IMR-90 (cell line): Measurements from ENCODE around the gene NDUFS5. TPM values are rescaled to one million over a fixed set of nuclear protein-coding genes. Genes with fewer than 3 reads are reported as not detected.

Experiments used
- ATAC-seq: fragments of 200-7000 bp; cut with Tn5 transposase; 2 replicates; pipeline ENCODE4 v1.9.1; 2020; ENCODE audit warnings: low read depth, mild to moderate bottlenecking, moderate library complexity
- BruUV-seq: library from RNA; stranded (reverse); fragments of 400-500 nt; replicated peaks from 2 replicates; lab custom pipeline; 2021; lab: Mats Ljungman, UMichigan
- CTCF ChIA-PET: fragments of 300-600 bp; formaldehyde crosslinking; extraction: SDS; loops from one replicate; lab custom pipeline; 2021; ENCODE audit warnings: antibody characterized with exemption; lab: Yijun Ruan, JAX
- POLR2A ChIA-PET: fragments of 300-600 bp; sonication (Branson Sonifier 250); formaldehyde crosslinking; loops from one replicate; lab custom pipeline; 2022; ENCODE audit warnings: antibody characterized with exemption; ENCODE audit not compliant: unreplicated experiment; lab: Charles Lee
- DNase-seq: peaks from one replicate; pipeline ENCODE4 v3.0.0; 2013
- H2AFZ ChIP-seq: replicated peaks from 2 replicates; pipeline ENCODE3; 2013; ENCODE audit warnings: low read length, mild to moderate bottlenecking; ENCODE audit not compliant: poor library complexity
- H2AK5ac ChIP-seq: 2 replicates; pipeline ENCODE4 v1.6.1; 2013; ENCODE audit warnings: low read depth, low read length, inconsistent platforms
- H2AK9ac ChIP-seq: replicated peaks from 2 replicates; pipeline ENCODE3; 2013; ENCODE audit warnings: mild to moderate bottlenecking, low read depth, low read length, moderate library complexity; ENCODE audit not compliant: poor library complexity
- H2BK120ac ChIP-seq: 2 replicates; pipeline ENCODE4 v1.6.1; 2013; ENCODE audit warnings: low read depth, low read length, inconsistent platforms
- H2BK15ac ChIP-seq: 3 replicates; pipeline ENCODE4 v1.6.1; 2013; ENCODE audit warnings: low read depth, low read length, inconsistent platforms
- H2BK20ac ChIP-seq: 2 replicates; pipeline ENCODE4 v1.6.1; 2013; ENCODE audit warnings: low read depth, mild to moderate bottlenecking, inconsistent platforms, low read length, moderate library complexity
- H2BK5ac ChIP-seq: 2 replicates; pipeline ENCODE4 v1.6.1; 2013; ENCODE audit warnings: mild to moderate bottlenecking, low read depth, low read length, inconsistent platforms; ENCODE audit not compliant: poor library complexity, severe bottlenecking
- H3K14ac ChIP-seq: replicated peaks from 2 replicates; pipeline ENCODE4 v1.6.1; 2013; ENCODE audit warnings: low read depth, low read length, inconsistent platforms
- H3K18ac ChIP-seq: 2 replicates; pipeline ENCODE4 v1.6.1; 2013; ENCODE audit warnings: low read depth, low read length, control low read depth
- H3K23ac ChIP-seq: 2 replicates; pipeline ENCODE4 v1.6.1; 2013; ENCODE audit warnings: low read depth, low read length, inconsistent platforms
- H3K27ac ChIP-seq: 2 replicates; pipeline ENCODE4 v1.5.1; 2013; ENCODE audit warnings: mild to moderate bottlenecking, control low read depth, low read length; ENCODE audit not compliant: insufficient read depth
- H3K27me3 ChIP-seq: 2 replicates; pipeline ENCODE4 v1.6.1; 2013; ENCODE audit warnings: low read length; ENCODE audit not compliant: control insufficient read depth, insufficient read depth
- H3K36me3 ChIP-seq: 2 replicates; pipeline ENCODE4 v1.6.1; 2013; ENCODE audit warnings: low read length, mixed read lengths; ENCODE audit not compliant: control insufficient read depth, insufficient read depth
- H3K4ac ChIP-seq: 2 replicates; pipeline ENCODE4 v1.6.1; 2013; ENCODE audit warnings: low read depth, low read length, inconsistent platforms
- H3K4me1 ChIP-seq: 2 replicates; pipeline ENCODE4 v1.6.1; 2013; ENCODE audit warnings: low read length, mixed read lengths; ENCODE audit not compliant: control insufficient read depth, insufficient read depth
- H3K4me2 ChIP-seq: 2 replicates; pipeline ENCODE4 v1.6.1; 2013; ENCODE audit warnings: low read depth, mild to moderate bottlenecking, control low read depth, low read length, moderate library complexity
- H3K4me3 ChIP-seq: 2 replicates; pipeline ENCODE4 v1.5.1; 2013; ENCODE audit warnings: low read depth, mild to moderate bottlenecking, control low read depth, low read length, moderate library complexity; ENCODE audit not compliant: insufficient read depth
- H3K56ac ChIP-seq: 2 replicates; pipeline ENCODE4 v1.6.1; 2013; ENCODE audit warnings: low read length, inconsistent platforms; ENCODE audit not compliant: insufficient read depth; ENCODE audit errors: extremely low read depth
- H3K79me1 ChIP-seq, 2 experiments: 2 replicates each; pipeline ENCODE4 v1.6.1; 2013; ENCODE audit warnings: low read length in 2 of 2, inconsistent platforms in 1 of 2, low read depth in 1 of 2
- H3K9ac ChIP-seq: 2 replicates; pipeline ENCODE4 v1.6.1; 2013; ENCODE audit warnings: low read depth, low read length, control low read depth
- H3K9me1 ChIP-seq: 2 replicates; pipeline ENCODE4 v1.6.1; 2013; ENCODE audit warnings: low read length, inconsistent platforms; ENCODE audit not compliant: insufficient read depth
- H3K9me3 ChIP-seq: 2 replicates; pipeline ENCODE4 v1.6.1; 2013; ENCODE audit warnings: low read length; ENCODE audit not compliant: control insufficient read depth, insufficient read depth
- H4K20me1 ChIP-seq: 2 replicates; pipeline ENCODE4 v1.6.1; 2013; ENCODE audit warnings: low read length, inconsistent platforms; ENCODE audit not compliant: insufficient read depth
- H4K5ac ChIP-seq: 2 replicates; pipeline ENCODE4 v1.6.1; 2013; ENCODE audit warnings: mild to moderate bottlenecking, low read depth, low read length, control low read depth
- H4K8ac ChIP-seq, 2 experiments: 2 replicates each; pipeline ENCODE4 v1.6.1; 2013; ENCODE audit warnings: low read depth in 2 of 2, low read length in 2 of 2, control low read depth in 1 of 2, inconsistent platforms in 1 of 2
- H4K91ac ChIP-seq: 2 replicates; pipeline ENCODE4 v1.6.1; 2013; ENCODE audit warnings: low read depth, low read length, inconsistent platforms; ENCODE audit not compliant: insufficient read depth
- BHLHE40 ChIP-seq: fragments of 150-350 bp; IDR thresholded peaks from 2 replicates; pipeline ENCODE4 v1.6.1; 2016; ENCODE audit warnings: mild to moderate bottlenecking, low read depth, low read length
- CEBPB ChIP-seq: IDR thresholded peaks from 2 replicates; pipeline ENCODE4 v1.6.1; 2012; ENCODE audit warnings: low read depth, low read length, improper control_type of control experiment
- CHD1 ChIP-seq: IDR thresholded peaks from 2 replicates; pipeline ENCODE4 v1.6.1; 2012; ENCODE audit warnings: low read depth, low read length, improper control_type of control experiment
- FOS ChIP-seq: fragments of 150-350 bp; IDR thresholded peaks from 2 replicates; pipeline ENCODE4 v1.6.1; 2016; ENCODE audit warnings: low read depth, low read length
- MAFK ChIP-seq: IDR thresholded peaks from 2 replicates; pipeline ENCODE4 v1.6.1; 2012; ENCODE audit warnings: low read depth, low read length, improper control_type of control experiment
- MAZ ChIP-seq: IDR thresholded peaks from 2 replicates; pipeline ENCODE4 v1.6.1; 2012; ENCODE audit warnings: low read depth, mild to moderate bottlenecking, low read length, improper control_type of control experiment, moderate library complexity, borderline replicate concordance
- MXI1 ChIP-seq: IDR thresholded peaks from 2 replicates; pipeline ENCODE4 v1.6.1; 2012; ENCODE audit warnings: low read depth, mild to moderate bottlenecking, low read length, moderate library complexity, borderline replicate concordance
- NFE2L2 ChIP-seq: fragments of 150-350 bp; IDR thresholded peaks from 2 replicates; pipeline ENCODE4 v1.6.1; 2016; ENCODE audit warnings: low read depth, mild to moderate bottlenecking, low read length
- POLR2A ChIP-seq: IDR thresholded peaks from 2 replicates; pipeline ENCODE4 v1.6.1; 2012; ENCODE audit warnings: mild to moderate bottlenecking, low read depth, low read length
- RAD21 ChIP-seq: IDR thresholded peaks from 2 replicates; pipeline ENCODE4 v1.6.1; 2012; ENCODE audit warnings: low read length, improper control_type of control experiment
- RCOR1 ChIP-seq: IDR thresholded peaks from 2 replicates; pipeline ENCODE4 v1.6.1; 2012; ENCODE audit warnings: mild to moderate bottlenecking, low read length, improper control_type of control experiment; ENCODE audit not compliant: insufficient replicate concordance
- RFX5 ChIP-seq: IDR thresholded peaks from 2 replicates; pipeline ENCODE4 v1.8.0; 2012; ENCODE audit warnings: low read depth, mild to moderate bottlenecking, low read length, moderate library complexity
- SMC3 ChIP-seq: fragments of 150-350 bp; IDR thresholded peaks from 2 replicates; pipeline ENCODE4 v1.6.1; 2016; ENCODE audit warnings: low read depth, mild to moderate bottlenecking, antibody characterized with exemption, low read length, moderate library complexity
- WGBS, 2 experiments: methylation state at CpG; one replicate each; pipeline versions ENCODE4 v1.1.5 to v1.1.7; 2013; ENCODE audit warnings: missing lambda C conversion rate in 2 of 2; ENCODE audit not compliant: insufficient read length in 1 of 2; ENCODE audit errors: extremely low coverage in 2 of 2; 5-methylcytosine and 5-hydroxymethylcytosine counted together
- dilution Hi-C: fragments of 300-500 bp; cut with HindIII; formaldehyde crosslinking; loops from one replicate; pipeline ENCODE4 v1.14.3; 2018; ENCODE audit warnings: low sequenced_read_pairs; ENCODE audit not compliant: unreplicated experiment
- in situ Hi-C: fragments of 300-500 bp; cut with MboI; formaldehyde crosslinking; loops from 3 replicates; pipeline ENCODE4 v1.14.3; 2019; ENCODE audit warnings: low sequenced_read_pairs, inconsistent platforms, mixed read lengths
- intact Hi-C: fragments of 100-400 bp; cut with micrococcal nuclease; formaldehyde crosslinking; loops from 2 replicates; pipeline ENCODE4 v1.10.0; 2022
- polyA plus RNA-seq, 3 experiments: library from polyadenylated mRNA; depleted of rRNA; stranded (reverse); fragments of >200 nt; gene quantifications; 2 replicates each; pipeline ENCODE4 v1.2.3, GENCODE V29; 2012; ENCODE audit warnings: low replicate concordance in 1 of 3
- total RNA-seq: library from RNA; depleted of rRNA; stranded (reverse); fragments of >200 nt; gene quantifications from 2 replicates; pipeline ENCODE4 v1.2.3, GENCODE V29; 2012
- TF ChIP-seq, protein P1 (sequence below): fragments of 150-350 bp; IDR thresholded peaks from 2 replicates; pipeline ENCODE4 v1.6.1; 2016; ENCODE audit warnings: low read depth, mild to moderate bottlenecking, low read length, moderate library complexity, borderline replicate concordance
- TF ChIP-seq, protein P2 (sequence below): conservative IDR thresholded peaks from 2 replicates; pipeline ENCODE4 v1.5.1; 2012; ENCODE audit warnings: mild to moderate bottlenecking, low read depth, low read length, improper control_type of control experiment

NDUFS5 gene
- total and polyA plus RNA-seq, 2 of the 4 experiments (the other 2 are of a cell fraction) = 645 to 1,092 TPM

DNA sequence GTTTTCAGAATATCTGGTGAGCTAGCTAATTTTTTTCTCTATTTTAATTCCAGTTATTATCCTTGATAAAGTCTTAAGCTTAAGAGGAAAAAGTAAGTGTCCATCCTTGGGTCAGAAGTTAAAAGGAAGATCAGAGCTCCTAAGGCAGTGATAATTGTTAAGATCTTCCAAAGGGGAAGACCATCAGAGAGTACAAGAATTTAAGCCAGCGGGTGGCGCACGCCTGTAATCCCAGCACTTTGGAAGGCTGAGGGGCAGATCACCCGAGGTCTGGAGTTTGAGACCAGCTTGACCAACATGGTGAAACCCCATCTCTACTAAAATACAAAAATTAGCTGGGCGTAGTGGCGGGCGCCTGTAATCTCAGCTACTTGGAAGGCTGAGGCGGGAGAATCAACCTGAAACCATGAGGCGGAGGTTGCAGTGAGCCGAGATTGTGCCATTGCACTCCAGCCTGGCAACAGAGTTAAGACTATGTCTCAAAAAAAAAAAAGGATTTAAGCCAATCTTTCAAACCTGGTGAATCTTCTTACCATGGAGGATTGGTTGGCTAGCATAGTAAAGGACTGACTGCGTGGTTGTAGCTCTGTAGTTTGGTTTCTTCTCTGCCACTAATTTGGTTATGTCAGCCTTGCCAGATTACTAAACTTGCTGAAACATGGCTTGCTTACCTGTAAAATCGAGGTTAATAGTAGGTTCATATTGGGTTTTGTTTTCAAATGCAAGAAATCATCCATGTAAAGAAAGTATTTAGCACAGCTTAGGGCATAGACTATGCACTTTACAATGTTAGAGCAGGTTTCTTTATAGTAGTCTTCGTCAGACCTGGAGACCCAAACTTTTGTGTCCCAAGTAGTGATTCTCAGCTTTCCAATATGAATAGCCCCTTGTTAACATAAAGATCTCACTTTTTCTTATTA is 19.2 kb upstream of the NDUFS5 start:
- no peak overlapping the region for H3K4ac ChIP-seq
- no peak overlapping the region for H4K5ac ChIP-seq
- H3K18ac ChIP-seq = no peak overlapping the region
- dilution Hi-C loops (no loop called here), intact Hi-C loops (no loop called here), in situ Hi-C loops (loop anchor here (25.0 kb wide), 1 partner anchor 995 kb away; the partner anchor contains the start of genes FHL3 and UTP11)
- no peak overlapping the region for H3K23ac ChIP-seq
- no TSS peak for BruUV-seq
- H2AFZ ChIP-seq = no peak overlapping the region
- no peaks in the 10 kb centered on the region for H3K9me3 ChIP-seq
- no peak overlapping the region for H3K9ac ChIP-seq
- DNase-seq (no peak), ATAC-seq (no peak)
- peaks cover 3% of the 10 kb centered on the region; the same call in 1 of the 2 replicates for H3K4me1 ChIP-seq
- H4K20me1 ChIP-seq = peaks cover 4% of the 10 kb centered on the region
- H3K9me1 ChIP-seq = no peaks in the 10 kb centered on the region
- H2BK20ac ChIP-seq = no peak overlapping the region
- no peak overlapping the region for H2AK9ac ChIP-seq
- no peak overlapping the region for H3K56ac ChIP-seq
- H3K4me2 ChIP-seq = no peak overlapping the region
- peaks cover 19% of the 10 kb centered on the region in 2 experiments for H3K79me1 ChIP-seq
- H3K14ac ChIP-seq = no peak overlapping the region
- no peaks in the 10 kb centered on the region for H3K27me3 ChIP-seq
- no peak overlapping the region for H2BK120ac ChIP-seq
- H3K4me3 ChIP-seq = no peak overlapping the region
- ChIA-PET POLR2A (no interaction called here), CTCF (interaction anchor here (0.7 kb wide), 1 partner anchor 104 kb away, joined by 3 read pairs; no protein-coding TSS in a partner anchor)
- no peak overlapping the region for H2BK15ac ChIP-seq
- no peak overlapping the region for H2BK5ac ChIP-seq
- no peak overlapping the region for H2AK5ac ChIP-seq
- H3K27ac ChIP-seq = no peak overlapping the region
- peaks cover 48% of the 10 kb centered on the region for H3K36me3 ChIP-seq
- 93% methylated on average over 3 of the region's 13 CpGs; no CpG with 5 or more reads in 1 of the 2 experiments for WGBS, 2 experiments
- no peak overlapping the region for H4K8ac ChIP-seq
- no peak overlapping the region for H4K91ac ChIP-seq
- TF ChIP-seq RAD21 (no peak), NFE2L2 (no peak), FOS (no peak), CEBPB (no peak), MXI1 (no peak), MAFK (no peak), CHD1 (no peak), RCOR1 (no peak), RFX5 (no peak), POLR2A (no peak), BHLHE40 (no peak), MAZ (no peak), SMC3 (no peak)
- TF ChIP-seq, protein P1, sequence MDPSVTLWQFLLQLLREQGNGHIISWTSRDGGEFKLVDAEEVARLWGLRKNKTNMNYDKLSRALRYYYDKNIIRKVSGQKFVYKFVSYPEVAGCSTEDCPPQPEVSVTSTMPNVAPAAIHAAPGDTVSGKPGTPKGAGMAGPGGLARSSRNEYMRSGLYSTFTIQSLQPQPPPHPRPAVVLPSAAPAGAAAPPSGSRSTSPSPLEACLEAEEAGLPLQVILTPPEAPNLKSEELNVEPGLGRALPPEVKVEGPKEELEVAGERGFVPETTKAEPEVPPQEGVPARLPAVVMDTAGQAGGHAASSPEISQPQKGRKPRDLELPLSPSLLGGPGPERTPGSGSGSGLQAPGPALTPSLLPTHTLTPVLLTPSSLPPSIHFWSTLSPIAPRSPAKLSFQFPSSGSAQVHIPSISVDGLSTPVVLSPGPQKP = no peak
- TF ChIP-seq, protein P2, sequence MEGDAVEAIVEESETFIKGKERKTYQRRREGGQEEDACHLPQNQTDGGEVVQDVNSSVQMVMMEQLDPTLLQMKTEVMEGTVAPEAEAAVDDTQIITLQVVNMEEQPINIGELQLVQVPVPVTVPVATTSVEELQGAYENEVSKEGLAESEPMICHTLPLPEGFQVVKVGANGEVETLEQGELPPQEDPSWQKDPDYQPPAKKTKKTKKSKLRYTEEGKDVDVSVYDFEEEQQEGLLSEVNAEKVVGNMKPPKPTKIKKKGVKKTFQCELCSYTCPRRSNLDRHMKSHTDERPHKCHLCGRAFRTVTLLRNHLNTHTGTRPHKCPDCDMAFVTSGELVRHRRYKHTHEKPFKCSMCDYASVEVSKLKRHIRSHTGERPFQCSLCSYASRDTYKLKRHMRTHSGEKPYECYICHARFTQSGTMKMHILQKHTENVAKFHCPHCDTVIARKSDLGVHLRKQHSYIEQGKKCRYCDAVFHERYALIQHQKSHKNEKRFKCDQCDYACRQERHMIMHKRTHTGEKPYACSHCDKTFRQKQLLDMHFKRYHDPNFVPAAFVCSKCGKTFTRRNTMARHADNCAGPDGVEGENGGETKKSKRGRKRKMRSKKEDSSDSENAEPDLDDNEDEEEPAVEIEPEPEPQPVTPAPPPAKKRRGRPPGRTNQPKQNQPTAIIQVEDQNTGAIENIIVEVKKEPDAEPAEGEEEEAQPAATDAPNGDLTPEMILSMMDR = no peak
